GM19397 (cell line): ENCODE results near the gene CBARP.

Experiments
- ATAC-seq: cut with Tn5 transposase; IDR thresholded peaks from one replicate; pipeline ENCODE4 v1.9.1; 2021; ENCODE audit warnings: mild to moderate bottlenecking, moderate library complexity; ENCODE audit not compliant: unreplicated experiment

The CBARP gene

DNA sequence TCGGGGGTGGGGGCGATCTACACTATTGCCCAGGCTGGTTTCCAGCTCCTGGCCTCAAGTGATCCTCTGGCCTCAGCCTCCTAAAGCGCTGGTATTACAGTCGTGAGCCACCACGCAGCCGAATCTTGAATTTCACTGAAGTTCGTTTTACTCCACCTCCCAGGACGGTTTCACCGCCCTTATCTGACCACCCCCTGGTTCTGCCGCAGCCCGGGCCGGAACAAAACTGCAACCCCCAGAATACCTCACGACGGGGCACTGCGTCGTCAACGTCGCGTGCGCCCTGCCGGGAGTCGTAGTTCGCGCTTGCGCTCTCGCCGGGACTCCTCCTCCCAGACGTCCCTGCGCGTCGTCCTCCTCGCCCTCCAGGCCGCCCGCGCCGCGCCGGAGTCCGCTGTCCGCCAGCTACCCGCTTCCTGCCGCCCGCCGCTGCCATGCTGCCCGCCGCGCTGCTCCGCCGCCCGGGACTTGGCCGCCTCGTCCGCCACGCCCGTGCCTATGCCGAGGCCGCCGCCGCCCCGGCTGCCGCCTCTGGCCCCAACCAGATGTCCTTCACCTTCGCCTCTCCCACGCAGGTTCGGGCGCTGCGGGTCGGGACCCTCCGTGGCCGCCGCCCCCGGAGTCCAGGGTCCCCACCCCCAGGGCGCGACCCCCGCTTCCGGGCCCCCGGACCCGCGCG, 3.8 kb upstream of the CBARP start, which contains the start of gene ATP5F1D:
Gene ATP5F1D (plus strand): TSS at position 335 of the 679 bp plus-strand sequence. CDS start 100 bp downstream, at position 435.
- peak; percentile 66 for ATAC-seq

GRCh38 chr19:1240925-1241324, 3.1 kb upstream of the CBARP start:
- ATAC-seq, result no peak

DNA sequence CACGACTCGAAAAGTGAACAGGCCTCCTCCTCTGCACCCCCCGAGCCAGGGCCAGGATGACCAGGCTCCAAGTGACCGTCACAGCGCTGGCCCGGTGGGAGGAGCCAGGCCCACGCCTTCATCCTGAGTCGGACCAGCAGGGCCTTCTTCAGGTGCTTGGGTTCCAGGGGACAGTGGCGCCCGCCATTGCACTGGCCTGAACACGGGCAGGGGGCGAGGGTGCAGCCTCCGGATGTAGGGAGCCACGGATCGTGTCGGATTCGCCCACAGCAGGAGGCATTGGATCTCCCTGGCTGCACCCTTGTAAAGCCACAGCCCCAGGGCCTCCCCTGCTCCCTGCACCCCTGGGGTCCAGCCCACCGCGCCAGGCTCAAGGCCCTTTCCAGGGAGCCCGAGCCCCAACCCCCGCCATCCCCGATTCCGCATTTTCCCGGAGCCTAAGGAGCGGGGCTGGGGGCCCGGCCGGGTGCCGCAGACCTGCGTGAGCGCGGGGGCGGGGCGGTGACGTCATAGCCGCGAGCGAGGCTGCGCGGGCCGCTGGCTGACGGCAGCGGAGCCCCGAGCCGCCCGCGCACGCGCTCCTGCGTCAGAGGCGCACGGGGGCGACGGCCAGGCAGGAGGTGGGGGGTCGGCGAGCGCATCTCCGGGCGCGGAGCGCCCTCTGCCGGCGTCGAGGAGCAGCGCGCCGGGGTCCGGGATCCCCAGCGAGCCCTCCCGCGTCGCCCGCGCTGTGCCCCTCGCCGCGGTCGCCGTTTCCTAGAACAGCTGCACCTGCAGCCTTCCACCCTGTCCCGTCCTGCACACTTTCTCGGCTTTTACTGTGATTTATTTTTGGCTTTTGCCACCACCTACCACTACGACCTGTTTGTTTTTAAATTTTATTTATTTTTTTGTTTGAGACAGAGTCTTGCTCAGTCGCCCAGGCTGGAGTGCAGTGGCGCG, 2.3 kb upstream of the CBARP start:
- ATAC-seq, result no peak

GRCh38 chr19:1239420-1239795, 1.6 kb upstream of the CBARP start:
- ATAC-seq, result no peak

GRCh38 chr19:1238369-1239303, 831 bp upstream of the CBARP start:
- no peak for ATAC-seq

GRCh38 chr19:1237027-1237659, 662 bp downstream of the CBARP start:
- ATAC-seq, result no peak

DNA sequence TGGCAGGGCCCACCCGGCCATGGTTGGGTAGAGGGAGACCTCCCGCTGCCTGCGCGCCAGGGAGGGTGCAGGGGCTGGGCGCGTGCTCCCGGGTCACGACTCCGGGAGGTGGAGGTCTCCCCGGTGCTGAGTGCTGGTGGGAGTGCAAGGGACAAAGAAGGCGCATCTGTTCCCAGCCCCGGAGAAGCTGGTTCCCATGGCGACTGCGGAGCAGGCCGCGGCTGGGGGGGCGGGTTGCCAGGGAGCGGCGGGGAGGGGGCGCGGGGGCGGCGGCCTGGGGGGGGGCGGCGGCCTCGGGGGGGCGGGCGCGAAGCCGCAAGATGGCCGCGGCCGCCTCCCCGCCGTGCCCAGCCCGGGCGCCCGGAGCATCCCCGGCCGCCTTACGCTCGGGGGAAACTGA, 1.2 kb downstream of the CBARP start:
- ATAC-seq, result no peak

DNA sequence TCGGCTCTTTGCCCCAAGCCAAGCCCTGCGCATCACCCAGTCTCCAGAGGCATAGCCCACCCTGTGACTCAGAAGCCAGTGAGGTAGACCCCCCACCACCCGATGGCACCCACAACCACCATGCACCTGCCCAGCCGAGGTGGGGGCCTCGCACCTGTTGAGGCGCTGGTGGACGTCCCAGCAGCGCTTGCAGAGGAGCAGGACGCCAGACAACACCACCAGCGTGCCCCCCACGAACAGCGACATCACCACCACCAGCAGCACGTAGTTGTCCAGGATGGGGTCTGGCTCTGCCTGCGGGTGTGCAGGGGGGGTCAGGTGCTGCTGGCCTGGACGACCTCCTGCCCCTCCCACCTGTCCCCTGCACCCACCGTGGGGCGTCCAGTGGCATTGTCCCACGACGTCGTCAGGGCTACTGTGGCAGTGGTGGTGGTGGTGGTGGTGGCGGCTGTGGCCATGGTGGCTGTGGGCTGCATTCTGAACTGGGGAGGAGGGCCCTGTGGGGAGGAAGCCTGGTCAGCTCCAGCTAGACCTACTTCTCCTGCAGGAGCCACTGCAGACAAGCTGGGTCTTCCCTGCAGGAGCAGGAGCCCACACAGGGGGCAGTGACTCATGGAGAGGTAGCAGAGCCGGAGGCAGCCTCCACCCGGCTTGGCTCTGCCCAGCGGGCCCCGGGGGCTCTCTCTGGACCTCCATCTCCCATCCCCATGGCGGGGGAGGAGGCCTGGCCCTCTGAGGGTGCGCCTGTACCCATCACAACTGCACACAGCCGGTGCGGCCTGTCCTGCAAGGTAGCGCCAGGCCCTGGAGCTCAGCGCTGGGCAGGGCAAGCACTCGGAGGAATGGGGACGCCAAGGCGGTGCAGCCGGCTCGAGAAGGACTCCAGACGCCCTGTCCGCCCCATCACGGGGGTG, 1.9 kb downstream of the CBARP start:
- no peak for ATAC-seq

DNA sequence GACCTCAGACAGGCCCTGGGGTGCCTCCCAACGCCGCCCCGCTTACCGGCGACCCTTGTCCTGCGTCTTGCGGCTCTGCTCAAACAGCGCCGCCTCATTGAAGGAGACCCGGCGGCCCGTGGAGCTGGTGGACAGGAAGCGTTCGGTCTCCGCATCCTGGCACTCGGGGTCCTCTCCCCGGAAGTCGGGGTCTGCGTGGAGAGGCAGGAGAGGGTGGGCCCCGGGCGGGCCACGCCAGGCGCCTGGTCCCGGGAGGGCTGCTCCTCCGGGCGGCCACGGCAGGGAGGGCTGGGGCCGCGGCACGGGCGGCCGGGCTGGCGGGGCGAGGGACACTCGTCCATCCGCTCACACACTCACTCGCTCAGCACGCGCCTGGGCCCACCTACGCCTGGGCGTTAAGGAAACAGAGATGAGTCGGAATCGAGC, 2.8 kb downstream of the CBARP start:
- ATAC-seq, result no peak

- no peak for ATAC-seq
Observed at GRCh38 chr19:1234051-1234954, 3.5 kb downstream of the CBARP start.

DNA sequence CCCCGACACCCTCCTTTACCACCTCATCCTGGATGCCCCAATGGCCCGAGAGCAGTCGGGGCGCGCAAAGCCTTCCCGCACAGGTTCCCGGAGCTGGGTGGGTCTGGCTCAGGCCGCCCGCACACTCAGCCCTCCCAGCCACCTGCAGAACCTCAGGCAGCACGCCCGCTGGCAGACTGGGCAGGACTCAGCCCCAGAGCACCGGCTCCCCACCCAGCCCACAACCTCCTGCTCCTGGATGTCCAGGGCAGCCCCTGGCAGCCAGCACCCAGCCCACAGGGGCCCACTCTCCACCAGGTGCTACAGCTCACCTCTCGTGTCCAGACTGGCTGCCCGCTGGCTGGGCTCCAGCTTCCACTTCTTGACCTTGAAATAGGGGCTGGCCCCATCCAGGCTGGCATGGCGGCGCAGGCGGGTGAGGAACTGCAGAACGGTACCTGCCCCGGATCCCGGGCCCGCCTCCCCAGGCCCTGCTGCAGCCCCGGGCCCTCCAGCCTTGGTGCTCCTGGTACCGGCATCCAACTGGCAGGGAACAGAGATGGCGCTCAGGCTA, 4.6 kb downstream of the CBARP start:
- no peak for ATAC-seq

GRCh38 chr19:1232652-1233072, 5.1 kb downstream of the CBARP start:
- no peak for ATAC-seq

GRCh38 chr19:1231729-1232637, 5.8 kb downstream of the CBARP start:
- no peak for ATAC-seq

DNA sequence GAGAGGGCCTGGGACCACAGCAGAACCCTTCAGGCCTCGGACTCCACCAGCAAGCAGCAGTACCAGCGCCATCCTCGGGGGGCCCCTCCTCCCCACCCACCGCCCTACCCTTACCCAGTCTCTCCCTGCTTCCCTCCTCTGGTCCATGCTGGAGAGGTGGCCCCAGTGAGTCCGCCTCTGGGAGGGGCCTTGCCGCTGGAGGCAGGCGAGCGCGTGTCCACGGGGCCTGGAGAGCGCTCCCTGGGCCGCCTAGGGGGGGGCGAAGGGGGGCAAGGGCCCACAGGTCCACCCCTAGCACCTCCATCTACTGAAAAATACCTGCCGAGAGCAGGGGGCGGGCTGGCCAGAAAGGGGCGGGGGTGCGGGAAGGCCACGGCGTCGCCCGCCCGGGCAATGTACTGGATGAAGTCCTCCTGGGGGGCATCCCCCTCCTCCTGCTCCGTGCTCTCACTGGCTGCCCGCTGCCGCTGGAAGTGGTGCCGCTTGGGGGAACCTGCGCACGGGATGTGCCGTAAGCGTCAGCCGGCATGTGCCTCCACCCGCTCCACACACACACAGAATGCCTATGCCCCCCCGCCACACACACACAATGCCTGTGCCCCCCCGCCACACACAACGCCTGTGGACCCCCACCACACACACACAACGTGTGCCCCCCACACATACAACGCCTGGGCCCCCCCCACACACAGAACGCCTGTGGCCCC, 6.9 kb downstream of the CBARP start:
- no peak for ATAC-seq

DNA sequence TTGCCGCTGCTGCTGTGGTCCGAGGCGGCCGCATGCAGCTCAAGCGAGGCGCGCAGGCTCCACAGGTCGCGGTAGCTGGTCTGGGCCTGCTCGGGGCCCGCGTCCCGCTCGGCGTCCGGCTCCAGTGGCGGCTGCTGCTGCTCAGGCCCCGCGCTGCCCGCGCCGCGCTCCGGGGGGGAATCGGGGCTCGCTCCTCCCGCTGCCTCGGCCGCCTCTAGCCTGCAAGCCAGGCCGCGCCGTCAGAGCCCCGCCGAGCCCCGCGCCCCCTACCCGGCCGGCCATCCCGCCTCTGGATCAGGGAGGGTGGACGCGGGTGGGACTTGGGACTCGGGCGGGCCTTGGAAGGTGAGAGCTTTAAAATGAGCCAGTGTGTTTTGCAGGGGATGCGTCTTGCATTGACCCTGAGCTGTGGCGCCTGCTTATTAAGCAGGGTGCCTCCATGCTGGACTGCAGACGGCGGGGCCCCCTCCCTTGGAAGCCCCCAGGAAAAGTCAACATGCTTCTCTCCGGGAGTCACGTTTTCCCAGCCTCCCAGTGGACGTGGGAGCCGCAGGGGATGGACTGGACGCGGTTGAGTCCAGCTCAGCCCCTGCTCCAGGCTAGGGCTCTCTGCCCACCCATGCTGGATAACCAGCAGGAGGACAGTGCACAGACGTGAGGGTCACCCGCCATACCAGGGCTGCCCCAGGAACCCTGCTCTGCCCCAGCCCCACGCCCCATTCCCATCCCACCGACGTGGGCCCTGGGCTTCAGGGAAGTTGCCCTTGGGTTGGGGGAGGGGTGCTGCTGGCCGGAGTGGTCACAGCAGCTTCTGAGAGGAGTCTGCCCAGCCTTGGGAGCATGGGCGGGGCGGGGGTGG, 7.7 kb downstream of the CBARP start:
- no peak for ATAC-seq
